DND-41 (cell line): ENCODE data around the gene CUL5.

Source experiments
- EZH2 ChIP-seq: IDR thresholded peaks from 3 replicates; pipeline ENCODE4 v1.6.1; 2012; ENCODE audit warnings: borderline replicate concordance, low read depth, mild to moderate bottlenecking, moderate library complexity, low read length, inconsistent platforms; ENCODE audit not compliant: severe bottlenecking
- TF ChIP-seq, protein P1 (sequence below): IDR thresholded peaks from 2 replicates; pipeline ENCODE4 v1.5.1; 2012; ENCODE audit warnings: borderline replicate concordance, low read length, moderate library complexity, mild to moderate bottlenecking; ENCODE audit not compliant: poor library complexity, severe bottlenecking; ENCODE audit errors: extremely low read depth

DNA sequence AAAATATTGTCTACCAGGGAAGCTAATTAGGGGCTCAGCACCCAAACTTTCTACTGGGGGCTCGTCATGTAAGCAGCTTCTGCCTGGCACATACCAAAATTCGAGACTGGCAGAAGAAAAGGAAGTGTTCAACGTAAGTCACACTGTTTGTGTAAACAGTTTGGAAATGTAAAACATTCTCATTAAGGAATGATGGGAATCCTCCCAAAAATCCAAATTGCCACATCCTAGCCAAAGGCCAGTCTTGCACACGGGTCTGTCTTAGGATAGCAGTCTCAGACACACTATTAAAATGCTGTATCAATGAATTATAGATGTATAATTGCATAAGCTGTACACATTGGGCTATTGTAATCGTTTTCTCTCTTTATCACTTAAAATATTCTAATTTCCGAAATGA lies 28.9 kb downstream of the CUL5 start:
- TF ChIP-seq, protein P1, sequence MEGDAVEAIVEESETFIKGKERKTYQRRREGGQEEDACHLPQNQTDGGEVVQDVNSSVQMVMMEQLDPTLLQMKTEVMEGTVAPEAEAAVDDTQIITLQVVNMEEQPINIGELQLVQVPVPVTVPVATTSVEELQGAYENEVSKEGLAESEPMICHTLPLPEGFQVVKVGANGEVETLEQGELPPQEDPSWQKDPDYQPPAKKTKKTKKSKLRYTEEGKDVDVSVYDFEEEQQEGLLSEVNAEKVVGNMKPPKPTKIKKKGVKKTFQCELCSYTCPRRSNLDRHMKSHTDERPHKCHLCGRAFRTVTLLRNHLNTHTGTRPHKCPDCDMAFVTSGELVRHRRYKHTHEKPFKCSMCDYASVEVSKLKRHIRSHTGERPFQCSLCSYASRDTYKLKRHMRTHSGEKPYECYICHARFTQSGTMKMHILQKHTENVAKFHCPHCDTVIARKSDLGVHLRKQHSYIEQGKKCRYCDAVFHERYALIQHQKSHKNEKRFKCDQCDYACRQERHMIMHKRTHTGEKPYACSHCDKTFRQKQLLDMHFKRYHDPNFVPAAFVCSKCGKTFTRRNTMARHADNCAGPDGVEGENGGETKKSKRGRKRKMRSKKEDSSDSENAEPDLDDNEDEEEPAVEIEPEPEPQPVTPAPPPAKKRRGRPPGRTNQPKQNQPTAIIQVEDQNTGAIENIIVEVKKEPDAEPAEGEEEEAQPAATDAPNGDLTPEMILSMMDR, result no peak
- no peak for TF ChIP-seq EZH2
